GM21717 (cell line): Measurements from ENCODE around the gene S100A3.
"Not testable (repeated sequence)": the region's sequence is repeated elsewhere in the genome, so short reads cannot be mapped to it uniquely, and the experiment has no call there.

ENCODE experiments used
- ATAC-seq: cut with Tn5 transposase; IDR thresholded peaks from one replicate; pipeline ENCODE4 v1.9.1; 2021; ENCODE audit warnings: mild to moderate bottlenecking, moderate library complexity; ENCODE audit not compliant: unreplicated experiment

The S100A3 gene

DNA sequence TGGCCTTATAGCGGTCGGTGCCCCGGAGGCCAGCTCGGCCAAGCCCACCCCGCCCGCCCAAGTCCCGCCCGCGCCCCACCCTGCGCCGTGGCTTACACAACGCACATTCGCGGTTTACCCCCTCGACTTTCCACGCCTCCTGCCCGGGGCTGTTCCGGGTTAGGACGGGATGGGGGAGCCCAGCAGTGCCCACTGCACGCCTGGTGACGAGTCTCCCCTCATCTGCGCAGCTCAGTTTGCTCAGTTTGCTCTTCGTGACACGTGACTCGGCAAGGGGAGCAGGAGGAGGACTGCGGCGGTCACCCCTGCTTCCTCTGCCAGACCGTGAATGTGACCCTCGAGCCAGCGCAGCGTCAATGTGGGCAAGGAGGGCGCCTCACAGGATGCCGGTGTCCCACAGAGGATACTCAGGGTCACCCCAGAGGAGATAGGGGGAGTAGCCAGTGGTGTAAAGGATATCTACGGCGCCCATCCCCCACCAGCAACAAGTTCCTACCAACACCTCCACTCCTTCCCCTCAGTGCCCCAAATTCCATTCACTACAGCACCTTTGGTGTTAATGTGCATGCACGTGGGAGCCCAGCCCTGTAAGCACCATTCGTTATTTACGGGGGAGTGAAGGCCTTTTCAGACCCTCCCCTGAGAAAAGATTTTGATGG lies 12.9 kb downstream of the S100A3 start:
- ATAC-seq: no peak

DNA sequence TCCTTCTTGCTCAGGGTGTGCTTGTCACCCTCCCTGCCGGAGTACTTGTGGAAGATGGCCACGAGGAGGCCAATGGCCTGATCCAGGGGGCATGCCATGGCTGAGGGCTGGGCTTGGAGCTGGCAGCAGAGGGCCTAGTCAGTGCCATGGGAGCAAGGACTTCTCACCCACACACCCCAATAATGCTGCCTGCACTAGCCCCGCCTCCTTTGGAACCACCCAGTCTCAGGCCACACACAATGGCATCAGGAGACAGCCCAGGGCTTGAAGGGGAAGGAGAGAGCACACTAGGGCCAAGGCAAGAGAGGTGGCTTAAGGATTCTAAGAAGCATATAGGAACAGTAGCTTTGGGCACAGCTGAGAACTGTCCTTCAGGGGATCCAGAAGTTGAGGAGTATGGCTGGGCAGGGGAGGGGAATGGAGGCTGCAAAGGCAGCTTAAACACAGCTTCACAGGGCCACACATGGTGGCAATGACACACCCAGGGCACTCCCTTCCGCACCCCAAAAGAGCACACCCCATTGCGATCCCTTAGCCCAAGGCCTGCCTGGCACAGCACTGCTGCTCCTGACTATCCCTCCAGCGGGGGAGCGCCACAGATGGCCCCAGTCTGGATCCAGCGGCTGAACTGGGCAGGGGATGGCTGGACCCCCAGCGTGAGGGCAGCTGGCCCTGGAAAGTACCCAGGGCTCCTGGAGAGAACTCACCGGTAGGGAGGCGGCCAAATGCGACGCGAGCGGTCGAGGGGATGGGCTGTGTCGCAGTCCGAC lies 13.6 kb downstream of the S100A3 start, which contains the start of gene S100A6:
Gene S100A6 (minus strand): TSS at position 750 of the 770 bp plus-strand sequence. CDS start 652 bp downstream, at position 98.
- ATAC-seq: no peak

DNA sequence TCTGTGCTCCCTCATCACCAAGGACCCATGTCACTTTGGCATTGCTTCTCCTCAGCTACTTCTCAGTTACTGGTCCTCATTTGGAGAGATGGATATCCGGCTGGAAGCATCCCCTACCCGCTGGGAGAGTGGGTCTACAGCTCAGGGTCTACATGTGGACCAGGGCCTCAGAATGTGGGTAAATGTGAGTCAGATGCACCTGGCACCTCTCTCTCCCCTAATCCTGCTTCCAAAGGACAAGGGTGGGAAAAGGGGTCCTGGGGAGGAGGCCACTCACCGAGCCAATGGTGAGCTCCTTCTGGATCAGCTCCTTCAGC lies 14.2 kb downstream of the S100A3 start:
- ATAC-seq: no peak

DNA sequence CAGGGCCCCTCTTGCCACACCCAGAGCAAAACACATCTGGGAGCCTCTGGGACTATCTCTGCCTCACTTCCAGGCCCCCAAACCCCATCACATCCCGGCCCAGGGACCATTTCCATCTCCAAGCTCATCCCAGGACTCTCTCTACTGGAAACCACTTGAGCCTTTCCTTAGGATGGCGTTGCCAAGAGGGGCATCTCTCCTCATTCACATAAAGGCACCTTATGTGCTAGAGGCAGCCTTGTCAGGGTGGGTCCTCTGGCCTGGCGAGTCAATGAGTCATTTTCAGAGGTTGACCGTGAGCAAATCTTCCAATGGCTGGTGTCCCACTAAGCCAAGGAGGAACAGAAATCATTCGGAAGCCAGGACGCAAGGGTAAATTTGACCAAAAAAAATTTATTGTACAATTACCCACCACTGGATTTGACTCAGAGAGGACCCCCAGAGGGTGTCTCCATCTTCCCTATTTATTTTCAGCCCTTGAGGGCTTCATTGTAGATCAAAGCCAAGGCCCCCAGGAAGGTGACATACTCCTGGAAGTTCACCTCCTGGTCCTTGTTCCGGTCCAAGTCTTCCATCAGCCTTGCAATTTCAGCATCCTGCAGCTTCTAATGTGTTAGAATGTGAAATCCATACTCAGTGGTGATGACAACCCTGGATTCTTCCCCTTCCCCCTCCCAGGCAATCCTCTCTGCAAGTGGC lies 14.7 kb downstream of the S100A3 start:
- ATAC-seq: no peak

DNA sequence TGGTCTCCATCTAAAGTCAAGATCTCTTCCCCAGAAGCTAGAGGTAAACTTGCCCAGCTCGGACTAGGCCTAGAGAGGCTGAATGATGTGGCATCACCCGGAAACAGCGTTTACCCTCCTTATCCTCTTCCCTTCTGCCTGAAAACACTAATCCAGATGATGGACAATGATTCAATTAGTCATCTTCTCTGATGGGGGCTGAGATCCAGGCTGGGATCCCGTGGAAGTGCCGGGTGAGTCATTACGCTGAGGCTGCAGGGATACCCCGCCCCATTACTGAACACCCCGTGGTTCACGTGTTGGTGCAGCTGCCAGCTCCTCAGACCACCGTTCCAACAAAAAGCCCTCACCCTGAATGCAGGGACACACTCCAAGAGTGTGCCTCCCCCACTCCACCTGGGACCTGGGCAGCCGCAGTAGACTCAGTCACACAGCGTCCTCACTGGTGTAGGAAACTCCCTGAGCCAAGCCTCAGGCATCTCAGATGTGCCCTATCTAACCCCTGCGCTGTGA lies 15.3 kb downstream of the S100A3 start:
- no peak for ATAC-seq

DNA sequence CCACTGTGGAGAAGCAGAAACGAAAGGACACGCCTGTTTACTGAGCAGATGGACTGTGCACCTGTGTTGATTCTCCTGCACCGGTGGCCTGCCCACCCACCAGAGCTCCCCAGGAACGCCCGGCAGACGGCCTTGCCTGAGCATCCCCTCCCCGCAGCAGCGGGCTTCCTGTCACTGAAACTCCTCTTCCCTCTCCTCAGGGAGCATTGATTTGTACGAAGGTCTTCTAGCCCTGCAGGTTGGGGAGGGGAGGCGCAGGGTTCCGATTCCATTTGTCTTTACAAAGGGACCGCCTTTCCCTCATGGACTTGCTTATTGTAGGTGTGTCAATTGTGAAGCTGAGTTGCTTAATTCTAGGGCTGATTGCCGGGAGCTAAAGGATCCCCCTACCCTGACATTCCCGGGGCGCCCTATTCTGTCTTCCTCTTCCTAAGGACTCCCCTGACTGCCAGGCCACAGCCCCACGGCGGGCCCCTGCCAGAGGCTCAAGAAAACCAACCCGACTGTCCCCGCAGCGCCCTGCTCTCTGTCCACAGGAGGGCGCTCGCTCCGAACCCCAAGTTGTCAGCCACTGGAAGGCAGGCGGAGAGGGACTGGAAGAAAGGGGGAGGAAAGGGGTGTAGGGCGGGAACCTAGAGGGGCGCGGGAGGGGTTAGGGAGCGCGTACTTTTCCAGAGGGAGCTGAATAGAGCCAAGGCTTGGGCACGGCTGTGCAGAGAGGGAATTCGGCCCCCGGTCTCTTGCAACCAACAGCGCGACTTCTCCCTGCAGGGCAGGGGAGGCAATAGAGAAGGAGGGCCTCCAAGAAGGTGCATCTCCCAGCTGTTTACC lies 16.1 kb downstream of the S100A3 start:
- no peak for ATAC-seq

- ATAC-seq: no peak
Measured at GRCh38 chr1:153532181-153532580, 16.9 kb downstream of the S100A3 start.

- ATAC-seq: no peak
Measured at GRCh38 chr1:153531638-153532037, 17.4 kb downstream of the S100A3 start.

DNA sequence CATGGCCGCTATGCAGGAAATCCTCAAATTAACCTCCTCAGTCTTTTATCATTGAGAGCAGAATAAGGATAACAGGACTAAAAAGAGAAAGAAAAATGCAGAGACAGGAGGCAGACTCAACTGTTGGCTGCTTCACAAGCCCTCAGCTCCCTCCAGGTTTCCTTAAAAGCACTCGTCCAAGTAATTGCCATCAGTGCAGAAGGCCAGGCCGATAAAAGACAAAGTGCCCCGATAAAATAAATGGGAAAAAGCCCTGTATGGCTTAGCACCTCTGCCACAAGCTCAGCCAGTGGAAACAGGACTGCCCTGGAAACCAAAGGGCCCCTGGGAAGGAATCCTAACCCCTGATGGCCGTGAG lies 21.4 kb downstream of the S100A3 start:
- ATAC-seq: no peak

- no peak for ATAC-seq
Measured at GRCh38 chr1:153527023-153527682, 21.9 kb downstream of the S100A3 start.

DNA sequence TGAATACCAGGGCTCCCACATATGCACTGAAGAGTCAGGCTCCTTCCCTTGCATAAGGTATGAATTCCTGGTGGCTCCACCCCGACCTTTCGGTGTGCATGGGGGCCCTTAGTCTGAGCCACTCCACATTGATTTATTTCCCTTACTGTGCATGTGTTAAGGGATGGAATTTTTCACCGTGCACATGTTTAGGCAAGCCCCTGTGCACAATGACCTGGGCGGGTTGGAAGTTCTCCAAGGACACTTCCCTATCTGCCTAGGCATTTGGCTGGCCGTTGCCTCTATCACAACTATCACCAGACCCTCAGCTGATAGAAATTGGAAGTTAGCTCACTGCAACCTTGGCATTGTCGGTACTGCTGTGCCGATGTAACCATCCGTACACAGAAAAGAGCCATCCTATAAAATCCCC lies 22.9 kb downstream of the S100A3 start:
- no peak for ATAC-seq

DNA sequence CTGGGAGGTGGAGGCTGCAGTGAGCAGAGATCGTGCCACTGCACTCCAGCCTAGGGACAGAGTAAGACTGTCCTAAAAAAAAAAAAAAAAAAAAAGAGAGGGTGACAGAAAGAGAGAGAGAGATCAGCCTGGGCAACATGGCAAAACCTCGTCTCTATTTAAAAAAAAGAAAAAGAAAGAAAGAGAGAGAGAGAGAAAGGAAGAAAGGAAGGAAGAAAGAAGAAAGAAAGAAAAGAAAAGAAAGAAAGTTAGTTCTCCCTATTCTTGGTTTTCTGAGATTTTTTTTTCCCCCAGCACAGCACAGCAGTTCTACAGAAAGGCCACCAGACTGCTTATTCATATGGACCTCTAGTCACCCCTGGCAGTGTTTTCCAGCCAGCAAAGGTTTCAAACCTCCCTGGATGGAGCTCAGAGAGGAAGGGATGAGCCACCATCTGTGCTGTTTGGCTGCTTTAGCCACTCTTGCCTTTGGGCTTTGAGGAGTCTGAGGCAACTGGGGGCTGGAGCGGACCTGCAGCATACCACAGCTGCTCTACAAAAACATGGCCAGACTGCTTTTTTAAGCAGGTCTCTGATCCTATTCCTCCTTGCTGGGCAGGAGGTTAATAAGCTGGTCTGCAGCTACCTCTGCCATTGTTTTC lies 23.9 kb downstream of the S100A3 start:
- no peak for ATAC-seq

- not testable (repeated sequence) for ATAC-seq
Measured at GRCh38 chr1:153522353-153523048, 26.6 kb downstream of the S100A3 start.

DNA sequence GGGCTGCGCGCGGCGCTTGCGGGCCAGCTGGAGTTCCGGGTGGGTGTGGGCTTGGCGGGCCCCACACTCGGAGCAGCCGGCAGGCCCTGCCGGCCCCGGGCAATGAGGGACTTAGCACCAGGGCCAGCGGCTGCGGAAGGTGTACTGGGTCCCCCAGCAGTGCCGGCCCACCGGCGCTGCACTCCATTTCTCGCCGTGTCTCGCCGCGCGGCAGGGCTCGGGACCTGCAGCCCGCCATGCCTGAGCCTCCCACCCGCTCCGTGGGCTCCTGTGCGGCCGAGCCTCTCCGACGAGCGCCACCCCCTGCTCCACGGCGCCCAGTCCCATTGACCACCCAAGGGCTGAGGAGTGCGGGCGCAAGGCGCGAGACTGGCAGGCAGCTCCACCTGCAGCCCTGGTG lies 27.2 kb downstream of the S100A3 start:
- not testable (repeated sequence) for ATAC-seq

DNA sequence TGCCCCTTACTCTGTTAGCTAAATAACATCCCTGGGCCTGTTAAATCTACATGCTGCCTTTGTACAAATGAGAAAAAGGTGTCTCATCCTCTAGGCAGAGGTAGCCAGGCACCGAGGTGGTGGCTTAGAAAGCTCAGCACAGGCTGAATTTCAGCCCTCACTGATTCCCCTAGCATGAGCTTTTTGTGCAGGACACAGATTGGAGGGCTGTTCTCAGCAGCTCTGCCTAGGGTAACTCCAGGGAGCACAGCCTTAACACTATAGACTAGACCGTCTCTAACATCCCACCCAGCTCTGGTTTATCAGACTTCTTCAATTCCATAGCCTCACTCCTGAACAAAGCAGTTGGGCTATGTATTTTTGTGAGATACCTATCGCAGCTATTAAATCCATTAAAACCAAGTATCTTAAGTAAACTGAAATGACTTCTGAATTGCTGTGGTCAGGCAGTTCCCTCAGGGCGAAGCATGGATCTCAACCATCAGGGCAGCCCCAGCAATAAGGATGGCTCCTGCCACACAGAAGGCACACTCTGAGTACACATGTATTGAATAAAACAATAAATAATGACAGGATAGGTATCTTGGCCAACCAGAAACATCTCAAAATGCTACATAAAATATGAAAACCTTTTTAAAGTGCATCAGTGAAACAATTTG lies 28.1 kb downstream of the S100A3 start:
- ATAC-seq: no peak

GRCh38 chr1:153520137-153520691 lies 28.8 kb downstream of the S100A3 start:
- not testable (repeated sequence) for ATAC-seq

- no peak for ATAC-seq
Measured at GRCh38 chr1:153519242-153519641, 29.8 kb downstream of the S100A3 start.
